Liver (tissue), 3 donors: ENCODE measurements around the gene ANAPC16.

ENCODE experiments used
- RAD21 ChIP-seq, 2 donors: IDR thresholded peaks; 2 replicates each; pipeline ENCODE4 v1.6.1; 2016; ENCODE audit warnings: antibody characterized with exemption in 2 of 2, mild to moderate bottlenecking in 2 of 2
- SP1 ChIP-seq: IDR thresholded peaks from 2 replicates; pipeline ENCODE4 v1.6.1; 2018; ENCODE audit warnings: antibody characterized with exemption, mild to moderate bottlenecking
- YY1 ChIP-seq: IDR thresholded peaks from 2 replicates; pipeline ENCODE4 v1.6.1; 2016; ENCODE audit warnings: antibody characterized with exemption, mild to moderate bottlenecking
- TF ChIP-seq, protein P1 (sequence below): fragments of 150-350 bp; IDR thresholded peaks from 2 replicates; pipeline ENCODE4 v1.5.1; 2017; ENCODE audit warnings: improper control_type of control experiment, low read depth, low read length; ENCODE audit not compliant: missing input control
- TF ChIP-seq, protein P2 (sequence below): IDR thresholded peaks from 2 replicates; pipeline ENCODE4 v1.6.1; 2016; ENCODE audit warnings: antibody characterized with exemption, mild to moderate bottlenecking
- TF ChIP-seq, protein P3 (sequence below): IDR thresholded peaks from 2 replicates; pipeline ENCODE4 v1.6.1; 2016; ENCODE audit warnings: antibody characterized with exemption
- donor health status: healthy.
- donor health status: healthy.

DNA sequence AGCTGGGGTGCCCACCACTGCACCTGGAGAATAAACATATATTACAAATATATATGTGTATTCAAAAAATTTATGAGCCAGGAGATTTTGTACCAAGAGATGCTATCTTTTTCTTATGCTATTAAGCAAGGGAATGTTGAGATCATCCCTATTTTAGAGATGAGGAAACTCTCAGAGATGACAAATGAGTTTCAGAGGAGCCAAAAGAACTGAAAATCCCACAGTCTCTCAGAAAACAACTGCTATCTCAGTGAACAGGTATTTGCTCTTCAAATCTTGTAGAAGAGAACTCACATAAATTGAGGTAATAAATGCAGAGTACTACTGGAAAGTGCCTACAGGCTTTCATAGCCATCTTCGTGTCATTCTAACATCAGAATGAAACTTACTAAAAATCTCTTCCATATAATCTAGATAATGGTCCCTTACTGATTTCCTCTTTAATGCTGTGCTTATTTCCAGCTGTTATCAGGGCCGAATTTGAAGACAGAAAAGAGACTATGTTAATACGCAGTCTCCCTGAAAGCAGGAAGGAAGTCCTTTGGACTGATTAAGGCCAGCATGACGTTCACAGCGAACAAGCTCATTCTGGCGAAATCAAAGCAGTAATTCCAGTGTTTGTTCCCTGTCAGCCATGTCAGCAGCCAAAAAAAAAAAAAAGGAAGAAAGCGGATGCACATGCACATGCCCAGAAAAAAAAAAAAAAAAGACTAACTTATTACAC is 29.4 kb upstream of the ANAPC16 start:
- TF ChIP-seq, protein P1, sequence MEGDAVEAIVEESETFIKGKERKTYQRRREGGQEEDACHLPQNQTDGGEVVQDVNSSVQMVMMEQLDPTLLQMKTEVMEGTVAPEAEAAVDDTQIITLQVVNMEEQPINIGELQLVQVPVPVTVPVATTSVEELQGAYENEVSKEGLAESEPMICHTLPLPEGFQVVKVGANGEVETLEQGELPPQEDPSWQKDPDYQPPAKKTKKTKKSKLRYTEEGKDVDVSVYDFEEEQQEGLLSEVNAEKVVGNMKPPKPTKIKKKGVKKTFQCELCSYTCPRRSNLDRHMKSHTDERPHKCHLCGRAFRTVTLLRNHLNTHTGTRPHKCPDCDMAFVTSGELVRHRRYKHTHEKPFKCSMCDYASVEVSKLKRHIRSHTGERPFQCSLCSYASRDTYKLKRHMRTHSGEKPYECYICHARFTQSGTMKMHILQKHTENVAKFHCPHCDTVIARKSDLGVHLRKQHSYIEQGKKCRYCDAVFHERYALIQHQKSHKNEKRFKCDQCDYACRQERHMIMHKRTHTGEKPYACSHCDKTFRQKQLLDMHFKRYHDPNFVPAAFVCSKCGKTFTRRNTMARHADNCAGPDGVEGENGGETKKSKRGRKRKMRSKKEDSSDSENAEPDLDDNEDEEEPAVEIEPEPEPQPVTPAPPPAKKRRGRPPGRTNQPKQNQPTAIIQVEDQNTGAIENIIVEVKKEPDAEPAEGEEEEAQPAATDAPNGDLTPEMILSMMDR = no peak
- TF ChIP-seq, protein P2, sequence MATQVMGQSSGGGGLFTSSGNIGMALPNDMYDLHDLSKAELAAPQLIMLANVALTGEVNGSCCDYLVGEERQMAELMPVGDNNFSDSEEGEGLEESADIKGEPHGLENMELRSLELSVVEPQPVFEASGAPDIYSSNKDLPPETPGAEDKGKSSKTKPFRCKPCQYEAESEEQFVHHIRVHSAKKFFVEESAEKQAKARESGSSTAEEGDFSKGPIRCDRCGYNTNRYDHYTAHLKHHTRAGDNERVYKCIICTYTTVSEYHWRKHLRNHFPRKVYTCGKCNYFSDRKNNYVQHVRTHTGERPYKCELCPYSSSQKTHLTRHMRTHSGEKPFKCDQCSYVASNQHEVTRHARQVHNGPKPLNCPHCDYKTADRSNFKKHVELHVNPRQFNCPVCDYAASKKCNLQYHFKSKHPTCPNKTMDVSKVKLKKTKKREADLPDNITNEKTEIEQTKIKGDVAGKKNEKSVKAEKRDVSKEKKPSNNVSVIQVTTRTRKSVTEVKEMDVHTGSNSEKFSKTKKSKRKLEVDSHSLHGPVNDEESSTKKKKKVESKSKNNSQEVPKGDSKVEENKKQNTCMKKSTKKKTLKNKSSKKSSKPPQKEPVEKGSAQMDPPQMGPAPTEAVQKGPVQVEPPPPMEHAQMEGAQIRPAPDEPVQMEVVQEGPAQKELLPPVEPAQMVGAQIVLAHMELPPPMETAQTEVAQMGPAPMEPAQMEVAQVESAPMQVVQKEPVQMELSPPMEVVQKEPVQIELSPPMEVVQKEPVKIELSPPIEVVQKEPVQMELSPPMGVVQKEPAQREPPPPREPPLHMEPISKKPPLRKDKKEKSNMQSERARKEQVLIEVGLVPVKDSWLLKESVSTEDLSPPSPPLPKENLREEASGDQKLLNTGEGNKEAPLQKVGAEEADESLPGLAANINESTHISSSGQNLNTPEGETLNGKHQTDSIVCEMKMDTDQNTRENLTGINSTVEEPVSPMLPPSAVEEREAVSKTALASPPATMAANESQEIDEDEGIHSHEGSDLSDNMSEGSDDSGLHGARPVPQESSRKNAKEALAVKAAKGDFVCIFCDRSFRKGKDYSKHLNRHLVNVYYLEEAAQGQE = no peak
- TF ChIP-seq, protein P3, sequence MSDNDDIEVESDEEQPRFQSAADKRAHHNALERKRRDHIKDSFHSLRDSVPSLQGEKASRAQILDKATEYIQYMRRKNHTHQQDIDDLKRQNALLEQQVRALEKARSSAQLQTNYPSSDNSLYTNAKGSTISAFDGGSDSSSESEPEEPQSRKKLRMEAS = peak; percentile 44
- peak; percentile 53 for TF ChIP-seq YY1
- TF ChIP-seq RAD21 (IDR thresholded peaks at IDR 0.05) = peak in 1 of 2 donors; percentile 16
- TF ChIP-seq SP1 = no peak
